ENCODE data around the gene TCTN1.
A peak's percentile ranks its signal among the peaks of the same experiment; 100 is the strongest.

The TCTN1 gene

GRCh38 chr12:110658878-110659277, 44.9 kb downstream of the TCTN1 start:
- intact Hi-C loops (cut with DNase I; ENCODE audit: low total_unique reads): no loop called here
- Histone ChIP-seq H3K4me1 (no peaks in the 10 kb centered on the region), H3K9me3 (no peaks in the 10 kb centered on the region), H3K27ac (no peak overlapping the region), H3K4me3 (no peak overlapping the region), H3K36me3 (peaks cover 0 to 13% (median 6%) of the 10 kb centered on the region in 3 donors), H3K27me3 (no peaks in the 10 kb centered on the region)
- DNase-seq: no peak
- TF ChIP-seq CTCF (IDR thresholded peaks at IDR 0.05): no peak

GRCh38 chr12:110661337-110661972, 47.5 kb downstream of the TCTN1 start:
- no peak overlapping the region for H3K4me3 ChIP-seq
- intact Hi-C loops (cut with DNase I; ENCODE audit: low total_unique reads): no loop called here
- peak; percentile 50 to 71 for DNase-seq
- TF ChIP-seq CTCF (IDR thresholded peaks at IDR 0.05): no peak
- peaks cover 0 to 6% (median 6%) of the 10 kb centered on the region in 3 donors for H3K36me3 ChIP-seq
- H3K9me3 ChIP-seq: peaks cover 0 to 18% (median 15%) of the 10 kb centered on the region in 3 donors
- H3K4me1 ChIP-seq: no peaks in the 10 kb centered on the region
- no peaks in the 10 kb centered on the region for H3K27me3 ChIP-seq
- no peak overlapping the region for H3K27ac ChIP-seq

GRCh38 chr12:110666892-110667291, 53.0 kb downstream of the TCTN1 start:
- Histone ChIP-seq H3K27me3 (no peaks in the 10 kb centered on the region), H3K36me3 (peaks cover 0 to 6% (median 0%) of the 10 kb centered on the region in 3 donors), H3K27ac (no peak overlapping the region), H3K9me3 (peaks cover 0 to 24% (median 21%) of the 10 kb centered on the region in 3 donors), H3K4me1 (no peaks in the 10 kb centered on the region), H3K4me3 (no peak overlapping the region)
- intact Hi-C loops (cut with DNase I; ENCODE audit: low total_unique reads): no loop called here
- TF ChIP-seq CTCF (IDR thresholded peaks at IDR 0.05): no peak
- no peak for DNase-seq

GRCh38 chr12:110667671-110668070, 53.7 kb downstream of the TCTN1 start:
- Histone ChIP-seq H3K27ac (no peak overlapping the region), H3K4me1 (no peaks in the 10 kb centered on the region), H3K4me3 (no peak overlapping the region), H3K27me3 (no peaks in the 10 kb centered on the region), H3K9me3 (peaks cover 0 to 24% (median 21%) of the 10 kb centered on the region in 3 donors), H3K36me3 (peaks cover 0 to 6% (median 0%) of the 10 kb centered on the region in 3 donors)
- TF ChIP-seq CTCF (IDR thresholded peaks at IDR 0.05): no peak
- intact Hi-C loops (cut with DNase I; ENCODE audit: low total_unique reads): no loop called here
- DNase-seq: no peak

GRCh38 chr12:110668480-110669192, 54.7 kb downstream of the TCTN1 start:
- H3K4me1 ChIP-seq: no peaks in the 10 kb centered on the region
- no peaks in the 10 kb centered on the region for H3K27me3 ChIP-seq
- no peak overlapping the region for H3K4me3 ChIP-seq
- H3K27ac ChIP-seq: no peak overlapping the region
- no peak for DNase-seq
- H3K36me3 ChIP-seq: peaks cover 0 to 6% (median 0%) of the 10 kb centered on the region in 3 donors
- H3K9me3 ChIP-seq: peaks cover 0 to 24% (median 21%) of the 10 kb centered on the region in 3 donors
- intact Hi-C loops (cut with DNase I; ENCODE audit: low total_unique reads): no loop called here
- no peak for TF ChIP-seq CTCF (IDR thresholded peaks at IDR 0.05)
